Activated CD4-positive, alpha-beta T cell treated with anti-CD3 and anti-CD28 coated beads, Interleukin-2, amount 50 U/mL, for 24 hours (primary cell): ENCODE data around the gene THUMPD2.
"Not testable (repeated sequence)": the region's sequence is repeated elsewhere in the genome, so short reads cannot be mapped to it uniquely, and the experiment has no call there.

Experiments used
- DNase-seq, 2 donors: peaks; one replicate each; pipeline ENCODE4 v3.0.0-alpha.2; 2020; ENCODE audit warnings: low read depth in 1 of 2, low spot score in 1 of 2

The THUMPD2 gene

GRCh38 chr2:39757156-39757555, 21.9 kb downstream of the THUMPD2 start:
- DNase-seq = no peak

- no peak for DNase-seq
Measured at GRCh38 chr2:39755466-39755865, 23.6 kb downstream of the THUMPD2 start.

GRCh38 chr2:39743269-39743776, 35.7 kb downstream of the THUMPD2 start:
- DNase-seq = no peak

GRCh38 chr2:39741871-39742270, 37.2 kb downstream of the THUMPD2 start:
- no peak for DNase-seq

- no peak for DNase-seq
Measured at GRCh38 chr2:39739386-39739785, 39.7 kb downstream of the THUMPD2 start.

- no peak for DNase-seq
Measured at GRCh38 chr2:39738936-39739335, 40.1 kb downstream of the THUMPD2 start.

GRCh38 chr2:39737661-39738060, 41.4 kb downstream of the THUMPD2 start:
- no peak for DNase-seq

GRCh38 chr2:39736640-39737039, 42.4 kb downstream of the THUMPD2 start:
- no peak for DNase-seq

- DNase-seq = no peak
Measured at GRCh38 chr2:39735648-39736047, 43.4 kb downstream of the THUMPD2 start.

GRCh38 chr2:39734445-39734844, 44.6 kb downstream of the THUMPD2 start:
- DNase-seq = no peak

GRCh38 chr2:39733070-39733674, 45.9 kb downstream of the THUMPD2 start:
- DNase-seq = no peak

GRCh38 chr2:39732482-39732881, 46.6 kb downstream of the THUMPD2 start:
- no peak for DNase-seq

GRCh38 chr2:39731546-39731945, 47.5 kb downstream of the THUMPD2 start:
- DNase-seq = no peak

GRCh38 chr2:39730685-39731302, 48.3 kb downstream of the THUMPD2 start:
- DNase-seq = no peak

- DNase-seq = no peak
Measured at GRCh38 chr2:39730276-39730675, 48.8 kb downstream of the THUMPD2 start.

GRCh38 chr2:39728941-39729351, 50.1 kb downstream of the THUMPD2 start:
- no peak for DNase-seq

GRCh38 chr2:39728085-39728484, 51.0 kb downstream of the THUMPD2 start:
- not testable (repeated sequence) for DNase-seq

- no peak for DNase-seq
Measured at GRCh38 chr2:39725401-39725800, 53.7 kb downstream of the THUMPD2 start.

- DNase-seq = no peak
Measured at GRCh38 chr2:39724828-39725144, 54.3 kb downstream of the THUMPD2 start.

- no peak for DNase-seq
Measured at GRCh38 chr2:39723946-39724827, 54.9 kb downstream of the THUMPD2 start.

- DNase-seq = no peak
Measured at GRCh38 chr2:39723497-39723896, 55.6 kb downstream of the THUMPD2 start.

GRCh38 chr2:39720970-39721369, 58.1 kb downstream of the THUMPD2 start:
- DNase-seq = no peak
